Myocyte (in vitro differentiated cells): ENCODE results near the gene RIT1. TPM values are rescaled to one million over a fixed set of nuclear protein-coding genes. Genes with fewer than 3 reads are reported as not detected.
A peak's percentile ranks its signal among the peaks of the same experiment; 100 is the strongest.
"Not testable (repeated sequence)": the region's sequence is repeated elsewhere in the genome, so short reads cannot be mapped to it uniquely, and the experiment has no call there.

ENCODE experiments used
- DNase-seq: peaks from one replicate; pipeline ENCODE4 v3.0.0-alpha.2; 2012; ENCODE audit warnings: low read depth
- total RNA-seq: library from RNA; depleted of rRNA; stranded (reverse); fragments of >200 nt; gene quantifications from 2 replicates; pipeline ENCODE4 v1.2.3, GENCODE V29; 2014

RIT1 gene
- total RNA-seq, 1 donor from 2014 or later = 72.0 TPM

DNA sequence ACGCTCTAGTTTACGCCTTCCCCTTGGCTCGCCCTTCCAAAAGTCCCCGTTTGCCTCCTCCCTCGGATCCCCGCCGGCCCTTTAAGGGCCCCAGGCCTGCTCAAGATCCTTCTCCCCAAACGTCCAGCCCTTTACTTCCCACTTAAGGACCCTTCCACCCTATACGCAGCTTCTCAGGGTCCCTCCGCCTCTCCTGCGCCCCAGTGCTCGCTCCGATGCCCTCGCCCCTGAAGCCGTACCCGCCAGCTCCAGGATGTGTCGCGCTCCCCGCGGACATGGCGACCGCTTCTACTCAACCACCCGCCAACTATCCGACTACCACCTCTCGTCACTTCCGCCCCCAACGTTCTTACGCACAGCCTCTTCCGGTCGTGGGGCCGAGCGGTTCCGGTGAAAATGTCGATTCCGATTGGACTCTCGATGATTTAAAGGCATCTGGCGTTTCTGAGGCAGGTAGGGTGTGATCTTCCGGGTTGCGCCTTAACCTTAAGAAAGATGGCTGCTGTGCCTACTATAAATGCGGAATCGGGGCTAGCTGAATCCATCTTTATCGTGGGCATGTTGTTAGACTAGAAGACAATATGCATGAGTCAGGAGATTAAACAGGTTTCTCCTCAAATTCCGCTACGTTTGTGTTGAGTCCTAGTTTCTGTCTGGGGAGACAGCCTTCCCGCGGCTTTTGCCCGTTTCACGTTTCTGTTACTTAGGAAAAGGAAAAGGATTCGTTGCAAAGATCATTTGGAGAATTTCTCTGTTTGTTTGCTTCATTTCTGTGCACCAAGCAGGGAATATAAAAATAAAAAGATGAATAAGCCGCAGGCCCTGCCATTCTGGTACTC, 23.2 kb upstream of the RIT1 start, which contains the start of gene KHDC4:
KHDC4 (minus strand) TSS at position 317 of the 839 bp plus-strand sequence; CDS start at position 277, 40 bp downstream.
- DNase-seq = peak; percentile 99

DNA sequence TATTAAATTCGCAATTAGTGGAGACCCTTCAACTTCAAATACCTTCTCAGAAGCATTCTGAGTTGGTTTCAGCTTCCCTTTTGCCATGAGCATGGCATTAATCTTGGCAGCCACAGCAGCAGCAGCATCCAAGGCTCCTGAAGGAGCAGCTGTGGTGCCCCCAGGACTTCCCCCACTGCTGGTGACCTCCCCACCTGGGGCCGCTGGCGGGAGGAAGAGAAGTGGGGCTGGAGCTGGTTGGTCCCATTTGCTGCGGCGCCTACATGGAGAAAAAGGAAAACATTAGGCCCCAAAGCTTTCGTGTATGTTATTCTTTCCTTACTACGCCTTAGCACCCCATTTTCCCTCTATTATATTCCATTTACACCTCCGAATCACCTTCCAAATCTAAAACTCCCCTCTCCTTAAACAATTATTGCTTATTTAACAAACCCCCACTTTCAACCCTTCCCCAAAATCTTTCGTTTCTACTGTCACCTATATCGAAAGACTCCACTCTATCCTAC, 22.5 kb upstream of the RIT1 start:
- no peak for DNase-seq

DNA sequence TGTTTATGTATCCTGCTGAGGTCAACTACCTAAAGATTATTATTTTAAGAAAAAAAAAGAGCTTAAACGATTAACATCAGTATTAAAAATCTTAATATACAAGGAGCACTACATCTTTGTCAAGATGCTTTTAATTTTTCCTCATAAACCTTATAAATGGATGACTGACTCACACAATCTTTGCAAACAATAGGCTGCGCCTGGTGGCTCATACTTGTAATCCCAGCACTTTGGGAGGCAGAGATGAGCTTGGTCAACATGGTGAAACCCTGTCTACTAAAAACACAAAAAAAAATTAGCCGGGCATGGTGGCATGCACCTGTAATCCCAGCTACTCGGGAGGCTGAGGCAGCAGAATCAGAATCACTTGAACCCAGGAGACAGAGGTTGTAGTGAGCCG, 21.3 kb upstream of the RIT1 start:
- DNase-seq = no peak

DNA sequence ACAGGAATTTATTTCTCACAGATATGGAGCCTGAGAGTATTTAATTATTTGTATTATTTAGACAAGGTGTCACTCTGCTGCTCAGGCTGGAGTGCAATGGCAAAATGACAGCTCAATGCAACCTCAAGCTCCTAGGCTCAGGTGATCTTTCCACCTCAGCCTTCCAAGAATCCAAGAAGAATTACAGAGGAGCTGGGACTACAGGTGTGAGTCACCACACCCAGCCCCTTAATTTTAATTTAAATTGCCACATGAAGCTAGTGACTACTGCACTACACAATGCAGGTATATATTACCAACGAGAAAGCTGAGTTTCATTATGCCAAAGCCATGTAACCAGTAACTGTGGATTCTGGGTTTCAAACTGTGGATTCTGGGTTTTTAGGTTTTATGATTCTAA, 20.9 kb upstream of the RIT1 start:
- DNase-seq = no peak

DNA sequence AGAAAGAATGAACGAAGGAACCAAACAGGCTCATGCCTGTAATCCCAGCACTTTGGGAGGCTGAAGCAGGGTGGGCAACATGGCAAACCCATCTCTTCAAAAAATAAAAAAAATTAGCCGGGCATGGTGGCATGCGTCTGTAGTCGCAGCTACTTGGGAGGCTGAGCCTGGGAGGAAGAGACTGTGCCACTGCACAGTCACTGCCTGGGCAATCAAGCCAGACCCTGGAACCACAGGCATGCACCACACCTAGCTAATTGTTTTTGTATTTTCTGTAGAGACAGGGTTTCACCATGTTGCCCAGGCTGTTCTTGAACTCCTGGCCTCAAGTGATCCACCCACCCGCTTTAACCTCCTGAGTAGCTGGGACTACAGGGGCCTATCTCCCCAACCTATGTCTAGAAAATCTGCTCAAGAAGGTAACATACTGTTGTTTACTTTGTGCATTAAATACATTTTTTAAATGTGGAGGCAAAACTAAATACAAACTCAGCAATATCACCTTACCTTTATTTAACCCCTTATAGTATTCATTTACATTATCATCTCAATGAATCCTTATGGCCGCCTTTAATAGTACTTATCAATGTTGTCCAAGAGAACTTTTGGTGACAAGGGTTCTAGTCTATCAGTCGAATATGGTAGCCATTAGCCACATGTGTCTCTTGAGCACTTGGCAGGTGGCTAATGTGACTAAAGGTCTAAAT, 20.3 kb upstream of the RIT1 start:
- DNase-seq = no peak

DNA sequence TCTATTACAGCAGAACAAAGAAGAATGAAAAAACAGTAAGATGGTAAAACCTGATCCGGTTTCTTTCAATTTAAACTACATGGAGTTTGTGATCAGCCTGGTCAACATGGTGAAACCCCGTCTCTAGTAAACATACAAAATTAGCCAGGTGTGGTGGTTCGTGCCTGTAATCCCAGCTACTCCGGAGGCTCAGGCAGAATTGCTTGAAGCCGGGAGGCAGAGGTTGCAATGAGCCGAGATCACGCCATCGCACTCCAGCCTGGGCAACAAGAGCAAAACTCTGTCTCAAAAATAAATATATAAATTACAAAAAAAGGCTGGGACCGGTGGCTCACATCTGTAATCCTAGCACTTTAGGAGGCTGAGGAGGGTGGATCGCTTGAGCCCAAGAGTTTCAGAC, 19.6 kb upstream of the RIT1 start:
- not testable (repeated sequence) for DNase-seq

DNA sequence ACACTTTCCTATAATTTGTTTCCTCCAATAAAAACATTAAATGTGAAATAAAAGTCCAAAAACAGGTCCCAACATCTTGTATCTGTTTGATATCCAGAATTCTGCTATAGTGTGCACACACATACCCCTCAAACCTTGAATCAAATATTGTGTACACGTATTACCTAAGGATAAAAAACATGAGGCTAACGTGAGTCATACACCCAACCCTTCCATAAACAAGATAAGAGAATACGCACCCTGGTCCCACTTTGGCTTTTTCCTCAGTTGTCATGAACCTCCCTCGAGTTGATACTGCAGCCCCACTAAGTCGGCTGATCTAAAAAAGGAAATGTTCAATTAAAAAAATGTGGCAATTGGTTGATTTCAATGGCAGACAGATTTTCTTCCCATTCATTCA, 17.9 kb upstream of the RIT1 start:
- no peak for DNase-seq

DNA sequence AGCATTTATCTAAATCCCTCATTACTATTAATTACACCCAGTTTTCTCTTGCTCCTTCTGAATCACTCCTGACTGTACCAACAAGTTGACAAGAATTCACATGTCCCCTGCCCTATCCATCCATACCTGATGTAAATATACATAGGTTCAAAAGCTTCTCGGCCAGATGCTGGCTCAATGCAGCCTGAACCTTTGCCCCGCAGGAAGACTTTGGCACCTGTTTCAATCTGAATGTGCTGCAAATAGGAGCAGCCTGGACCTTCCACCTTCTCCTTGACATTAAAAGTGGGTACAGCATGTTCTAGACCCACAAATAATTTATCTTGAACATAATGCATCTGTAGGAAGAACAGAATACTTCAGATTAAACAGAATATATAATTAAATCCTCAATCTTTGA, 14.4 kb upstream of the RIT1 start:
- DNase-seq = no peak

DNA sequence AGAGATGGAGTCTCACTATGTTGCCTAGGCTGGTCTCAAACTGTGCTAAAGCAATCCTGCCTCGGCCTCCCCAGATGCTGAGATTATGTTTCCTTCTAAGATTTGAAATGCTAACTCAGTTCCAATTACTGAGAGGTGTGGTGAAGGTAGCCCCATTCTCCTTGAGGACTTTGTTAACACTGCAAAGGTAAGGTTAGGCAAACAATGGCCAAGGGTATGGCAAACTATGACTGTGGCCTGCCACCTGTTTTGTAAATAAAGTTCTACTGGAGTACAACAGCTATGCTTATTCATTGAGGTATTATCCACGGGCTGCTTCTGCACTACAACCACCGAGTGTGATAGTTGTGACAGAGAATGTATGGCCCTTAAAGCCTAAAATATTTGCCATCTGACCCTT, 9.6 kb upstream of the RIT1 start:
- no peak for DNase-seq

DNA sequence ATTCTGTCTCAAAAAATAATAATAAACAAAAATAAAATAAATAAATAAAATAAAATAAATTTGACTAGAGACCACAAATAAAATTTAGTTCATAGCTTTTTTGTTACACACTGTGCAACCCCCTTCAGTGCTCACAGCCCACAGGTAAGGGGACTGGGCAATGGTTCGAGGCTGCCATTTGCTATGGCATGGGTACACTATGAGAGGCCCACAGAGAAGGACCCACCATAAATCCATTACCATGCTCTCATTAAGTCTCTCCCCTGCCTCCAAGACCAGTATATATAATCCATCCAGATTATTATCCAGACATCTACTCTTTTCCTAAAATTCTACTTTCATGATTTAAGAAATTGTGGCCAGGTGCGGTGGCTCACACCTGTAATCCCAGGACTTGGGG, 8.7 kb upstream of the RIT1 start:
- DNase-seq = no peak

DNA sequence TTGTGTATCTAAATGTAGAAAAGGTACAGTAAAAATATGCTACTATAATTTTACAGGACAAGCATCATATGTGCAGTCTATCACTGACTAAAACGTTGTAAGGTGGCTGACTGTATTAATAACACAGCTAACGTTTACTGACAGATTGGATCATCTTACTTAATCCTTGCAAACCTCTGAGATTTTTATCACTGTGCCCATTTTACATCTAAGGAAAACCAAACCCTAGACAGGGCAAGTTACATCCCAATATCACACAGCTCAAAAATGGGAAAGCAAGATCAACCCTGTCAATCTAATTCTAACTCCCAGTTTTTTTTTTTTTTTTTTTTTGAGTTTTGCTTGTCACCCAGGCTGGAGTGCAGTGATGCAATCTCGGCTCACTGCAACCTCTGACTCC, 7.5 kb upstream of the RIT1 start:
- no peak for DNase-seq

DNA sequence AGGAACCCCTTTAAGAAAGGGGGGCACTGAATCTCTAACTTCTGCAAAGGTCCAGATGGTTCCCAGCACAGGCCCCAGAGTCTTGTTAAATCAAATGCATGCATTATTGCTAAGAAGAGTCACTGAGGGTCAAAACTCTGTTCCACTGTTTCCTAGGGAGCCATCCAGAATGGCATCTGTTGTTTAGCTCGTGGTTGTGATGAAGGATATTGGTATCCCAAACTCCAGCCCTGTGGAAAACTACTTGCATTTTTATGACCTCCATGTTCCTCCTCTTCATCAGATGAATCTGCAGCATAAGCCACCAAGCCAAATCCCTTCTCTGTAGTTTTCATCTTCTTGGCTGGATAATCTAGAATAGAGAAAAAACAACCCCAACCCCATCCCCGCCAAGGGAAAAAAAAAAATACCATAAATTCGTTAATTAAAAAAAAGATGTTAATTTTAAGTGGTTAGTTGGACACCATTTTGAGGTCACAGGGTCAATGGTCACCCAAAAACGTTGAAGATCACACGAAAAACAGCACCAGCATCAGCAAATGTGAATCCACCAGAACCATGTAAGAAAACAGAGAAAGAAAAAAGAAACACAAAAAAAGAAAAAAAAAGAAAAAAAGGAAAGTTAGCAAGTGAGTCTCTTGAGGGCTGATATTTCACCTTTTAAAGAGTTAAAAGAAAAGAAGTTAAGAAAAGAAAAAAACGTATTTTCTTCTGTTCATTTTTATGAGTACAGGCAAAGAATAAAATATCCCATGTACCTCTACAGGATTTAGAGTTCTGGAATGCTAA, 3.0 kb upstream of the RIT1 start:
- DNase-seq = peak; percentile 83

DNA sequence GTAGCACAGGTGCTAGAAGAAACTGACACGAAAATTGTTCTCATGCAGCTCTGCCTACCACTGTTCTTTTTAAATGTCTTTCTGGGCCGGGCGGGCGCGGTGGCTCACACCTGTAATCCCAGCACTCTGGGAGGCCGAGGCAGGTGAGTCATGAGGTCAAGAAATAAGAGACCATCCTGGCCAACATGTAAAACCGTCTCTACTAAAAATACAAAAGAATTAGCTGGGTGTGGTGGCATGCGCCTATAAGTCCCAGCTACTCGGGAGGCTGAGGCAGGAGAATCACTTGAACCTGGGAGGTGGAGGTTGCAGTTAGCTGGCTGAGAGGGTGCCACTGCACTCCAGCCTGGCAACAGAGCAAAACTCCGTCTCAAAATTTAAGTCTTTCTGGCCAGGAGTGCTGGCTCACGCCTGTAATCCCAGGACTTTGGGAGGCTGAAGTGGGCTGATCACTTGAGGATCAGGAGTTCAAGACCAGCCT, 947 bp upstream of the RIT1 start:
- DNase-seq = peak; percentile 22

DNA sequence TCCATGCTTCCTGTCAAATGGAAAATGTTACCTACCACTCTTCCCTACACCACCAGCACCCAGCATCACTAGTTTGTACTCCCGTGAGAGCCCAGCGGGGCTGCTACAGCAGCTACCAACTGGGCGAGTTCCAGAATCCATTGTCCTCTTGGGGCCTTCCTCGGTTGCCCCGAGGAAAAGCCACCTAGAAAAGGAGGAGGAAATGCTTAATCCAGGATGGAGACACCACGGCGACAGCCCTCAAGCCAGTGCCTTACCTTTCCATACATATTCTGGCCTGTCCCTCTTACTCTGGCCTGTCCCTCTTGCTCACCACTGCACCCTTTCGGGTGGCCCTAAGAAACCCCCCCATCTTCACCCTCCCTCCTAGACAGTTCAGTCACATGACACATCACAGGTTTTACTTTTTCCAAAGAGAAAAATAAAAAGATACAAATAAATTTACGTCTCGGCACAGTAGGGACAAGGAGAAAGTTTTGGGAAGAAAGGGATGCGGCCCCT, 478 bp downstream of the RIT1 start:
- DNase-seq = peak; percentile 65

DNA sequence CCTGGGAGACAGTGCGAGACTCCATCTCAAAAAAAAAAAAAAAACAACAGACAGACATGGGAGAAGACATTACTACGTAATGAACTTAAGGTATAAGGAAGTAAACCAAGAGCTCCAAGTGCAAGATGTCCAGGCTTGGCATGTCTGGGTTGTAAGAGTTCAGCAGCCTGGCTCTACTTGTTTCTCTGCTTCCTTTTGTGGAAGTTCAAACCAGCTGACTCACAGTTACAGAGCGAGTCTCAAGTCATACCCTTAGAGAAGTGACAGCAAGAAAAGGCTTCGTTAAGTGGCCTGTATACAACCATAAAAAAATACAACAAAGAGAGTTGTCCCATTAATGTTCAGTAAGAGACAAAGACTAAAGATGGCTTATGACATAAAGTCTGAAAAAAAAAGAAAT, 1.3 kb downstream of the RIT1 start:
- DNase-seq = peak; percentile 46

DNA sequence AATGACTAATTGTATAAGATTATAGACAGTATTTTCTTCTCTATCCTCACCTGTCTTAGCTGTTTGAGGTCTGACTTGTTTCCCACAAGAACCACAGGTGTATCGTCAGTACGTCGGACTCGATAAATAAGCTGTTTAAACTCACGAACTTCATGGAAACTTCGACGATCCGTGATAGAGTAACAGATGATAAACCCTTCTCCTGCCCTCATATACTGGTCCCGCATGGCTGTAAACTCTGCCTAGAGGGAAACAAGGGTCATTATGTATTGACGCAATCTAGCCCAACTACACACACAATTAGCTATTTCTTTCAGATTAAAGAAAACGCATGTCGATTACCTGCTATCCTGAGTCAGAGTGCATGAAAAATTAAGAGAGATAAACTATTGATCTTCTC, 6.9 kb downstream of the RIT1 start:
- no peak for DNase-seq

DNA sequence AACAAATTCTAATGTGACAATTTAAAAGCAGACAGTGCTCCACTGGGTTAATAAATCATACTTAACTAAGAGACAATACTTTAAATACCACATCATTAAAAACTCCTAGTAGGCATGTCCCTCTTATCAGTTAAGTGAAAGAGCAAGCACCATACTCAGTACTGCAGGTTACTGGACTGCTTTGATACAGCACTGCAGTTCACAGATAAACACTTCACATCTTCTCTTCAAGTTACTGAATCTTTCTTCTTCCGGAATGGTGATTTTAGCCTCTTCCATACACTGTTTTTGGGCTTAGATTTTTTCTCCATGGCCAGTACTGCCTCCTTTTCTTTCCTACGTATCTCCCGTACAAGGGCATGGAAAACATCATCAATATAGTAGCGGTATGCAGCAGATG, 11.0 kb downstream of the RIT1 start:
- DNase-seq = no peak

DNA sequence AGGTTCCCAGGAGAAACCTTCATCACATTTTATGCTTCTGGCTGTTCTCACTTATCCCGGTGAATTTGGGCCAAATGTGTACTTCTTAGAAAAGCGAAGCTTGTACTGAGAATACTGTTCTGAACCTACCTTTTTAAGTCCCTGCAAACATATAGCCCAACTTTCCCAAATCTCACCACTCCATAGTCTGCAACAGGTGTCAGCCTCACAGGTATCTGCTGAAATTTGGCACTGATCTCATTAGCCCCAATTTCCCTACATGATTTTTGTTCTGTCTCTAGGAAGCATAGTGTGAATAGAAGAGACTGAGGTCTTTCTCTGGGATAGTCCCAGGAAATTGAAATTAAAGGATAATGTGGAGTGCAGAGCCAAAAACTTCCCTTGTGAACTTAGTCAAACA, 11.5 kb downstream of the RIT1 start:
- no peak for DNase-seq

DNA sequence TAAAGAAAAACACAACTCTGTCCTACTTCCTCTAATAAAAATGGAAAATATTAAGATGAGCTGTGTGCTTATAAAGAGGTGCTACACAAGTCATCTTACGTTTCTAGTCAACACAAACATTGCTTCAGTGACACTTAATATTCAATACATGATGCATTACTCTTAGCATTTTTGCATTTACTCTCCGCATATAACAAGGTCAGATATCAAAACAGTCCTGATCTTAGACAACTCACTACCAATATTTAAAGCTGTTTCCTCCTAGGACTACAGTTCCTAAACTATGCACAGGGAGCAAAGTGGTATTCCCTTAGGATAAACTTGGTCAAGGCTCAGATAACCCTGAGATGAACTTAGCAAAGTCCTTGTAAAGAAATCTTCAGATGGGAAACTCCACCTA, 12.3 kb downstream of the RIT1 start:
- no peak for DNase-seq

DNA sequence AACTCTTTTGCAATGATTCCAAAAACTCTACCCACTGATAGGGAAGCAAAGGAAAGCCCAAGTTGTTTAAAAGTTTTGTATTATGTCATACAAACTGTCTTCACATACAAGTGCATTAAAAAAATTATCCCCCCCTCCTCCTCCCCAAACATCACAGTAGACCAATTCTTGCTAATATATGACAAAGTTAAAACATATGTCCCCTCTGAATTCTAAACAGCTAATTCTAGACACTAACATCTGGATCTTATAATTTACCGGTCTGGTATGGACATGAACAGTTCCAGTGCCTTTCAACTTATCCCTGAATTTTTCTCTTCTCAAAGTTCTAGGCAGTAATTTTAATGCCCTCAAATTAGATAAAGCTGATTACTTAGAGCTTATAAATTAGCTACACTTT, 13.4 kb downstream of the RIT1 start:
- DNase-seq = no peak

DNA sequence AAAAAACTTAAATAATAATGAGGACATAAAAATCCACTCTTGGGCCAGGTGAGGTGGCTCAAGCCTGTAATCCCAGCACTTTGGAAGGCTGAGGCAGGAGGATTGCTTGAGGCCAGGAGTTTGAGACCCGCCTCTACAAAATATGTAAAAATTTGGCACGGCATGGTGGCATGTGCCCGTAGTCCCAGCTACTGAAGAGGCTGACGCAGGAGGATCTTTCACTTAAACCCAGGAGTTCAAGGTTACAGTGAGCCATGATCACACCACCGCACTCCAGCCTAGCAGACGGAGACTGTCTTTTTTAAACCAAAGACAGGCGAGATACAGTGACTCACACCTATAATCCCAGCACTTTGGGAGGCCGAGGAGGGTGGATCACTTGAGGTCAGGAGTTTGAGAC, 14.7 kb downstream of the RIT1 start:
- not testable (repeated sequence) for DNase-seq
